NB4 (cell line): ENCODE results near the gene PCLO.

ENCODE experiments used
- DNase-seq: peaks from one replicate; pipeline ENCODE4 v3.0.0; 2010; ENCODE audit warnings: low read depth
- H3K4me3 ChIP-seq: one replicate; pipeline ENCODE4 v1.5.1; 2011; ENCODE audit warnings: mild to moderate bottlenecking, low read depth, low read length, moderate library complexity
- CTCF ChIP-seq: IDR thresholded peaks from one replicate; pipeline ENCODE4 v1.5.1; 2012; ENCODE audit warnings: low read depth, low read length
- MAX ChIP-seq: IDR thresholded peaks from 2 replicates; pipeline ENCODE4 v1.6.1; 2011; ENCODE audit warnings: low read depth, low read length
- MYC ChIP-seq: IDR thresholded peaks from 2 replicates; pipeline ENCODE4 v1.6.1; 2011; ENCODE audit warnings: low read depth, low read length
- POLR2A ChIP-seq: IDR thresholded peaks from 2 replicates; pipeline ENCODE4 v1.6.1; 2011; ENCODE audit warnings: mild to moderate bottlenecking; ENCODE audit not compliant: insufficient read length; ENCODE audit errors: extremely low read depth

PCLO gene

DNA sequence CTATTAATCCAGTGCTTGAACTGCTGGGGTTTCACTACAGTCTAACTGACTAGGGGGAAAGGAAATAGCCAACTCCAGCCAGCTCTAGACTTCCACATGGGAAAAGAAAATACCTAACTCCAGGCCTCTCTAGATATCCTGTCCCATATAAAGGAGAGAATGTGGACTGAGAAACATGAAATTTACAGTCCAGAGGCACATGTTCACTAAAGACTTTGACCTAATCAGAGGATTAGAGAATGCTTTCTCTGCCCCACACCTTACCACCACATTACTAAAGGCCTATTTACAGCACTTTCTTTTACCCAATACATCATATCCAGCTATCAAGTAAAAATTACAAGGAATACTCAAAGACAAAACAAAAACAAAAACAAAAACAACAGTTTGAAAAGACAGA lies 164.2 kb downstream of the PCLO start:
- no peak for TF ChIP-seq POLR2A
- TF ChIP-seq MAX = no peak
- TF ChIP-seq CTCF = no peak
- TF ChIP-seq MYC = no peak
- no peak for DNase-seq
- H3K4me3 ChIP-seq = no peak overlapping the region

- H3K4me3 ChIP-seq = no peak overlapping the region
- TF ChIP-seq MAX (no peak), MYC (no peak), POLR2A (no peak), CTCF (no peak)
- DNase-seq = no peak
These were observed 177.4 kb downstream of the PCLO start for GRCh38 chr7:82985144-82985802.

DNA sequence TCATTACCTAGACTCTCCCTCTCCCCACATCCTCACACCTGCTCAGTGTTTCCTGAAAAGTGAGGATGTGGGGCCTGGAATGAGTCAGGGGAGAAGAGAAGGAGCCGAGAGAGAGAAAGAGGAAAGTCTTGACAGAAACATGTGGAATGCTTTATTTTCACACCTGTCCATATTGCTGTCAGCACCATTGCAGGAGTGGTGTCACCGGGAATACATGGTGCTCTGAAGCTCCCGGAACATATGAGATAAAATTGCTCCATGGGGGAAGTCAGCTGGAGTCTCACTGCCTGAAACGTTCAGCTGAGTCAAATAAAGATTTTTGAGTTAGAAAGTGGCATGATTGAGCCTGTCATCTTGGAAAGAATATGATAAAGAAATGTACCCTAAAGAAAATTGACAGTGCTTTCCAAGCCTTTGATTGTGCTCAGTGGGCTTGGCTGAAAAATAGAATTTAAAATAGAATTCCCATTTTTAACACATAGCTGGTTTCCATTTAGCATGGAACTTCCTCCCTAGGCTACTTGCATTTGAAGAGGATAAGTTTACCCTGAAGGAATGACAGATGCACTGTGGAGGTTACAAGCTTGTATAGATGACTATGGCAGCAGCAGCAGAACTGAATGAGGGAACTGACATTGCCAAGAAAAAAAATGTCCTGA lies 182.4 kb downstream of the PCLO start:
- DNase-seq = no peak

GRCh38 chr7:82975811-82976468 lies 186.7 kb downstream of the PCLO start:
- H3K4me3 ChIP-seq = no peak overlapping the region
- DNase-seq = no peak
- TF ChIP-seq POLR2A (no peak), MYC (no peak), MAX (no peak), CTCF (no peak)

More for the DNA sequence above, 182.4 kb downstream of the PCLO start:
- TF ChIP-seq POLR2A = no peak
- no peak for TF ChIP-seq CTCF
- TF ChIP-seq MYC = no peak
- TF ChIP-seq MAX = no peak
- H3K4me3 ChIP-seq = no peak overlapping the region

GRCh38 chr7:82972135-82972534 lies 190.5 kb downstream of the PCLO start:
- no peak overlapping the region for H3K4me3 ChIP-seq
- no peak for TF ChIP-seq CTCF
- no peak for TF ChIP-seq MAX
- no peak for TF ChIP-seq MYC
- no peak for TF ChIP-seq POLR2A
- no peak for DNase-seq
